AG04449 (cell line): ENCODE results near the gene ATR.

ENCODE experiments used
- CTCF ChIA-PET: fragments of 350-600 bp; formaldehyde crosslinking; extraction: SDS; loops from one replicate; lab custom pipeline; 2021; ENCODE audit warnings: antibody characterized with exemption; lab: Yijun Ruan, JAX
- POLR2A ChIA-PET: fragments of 400-600, 350-600 bp; formaldehyde crosslinking; extraction: SDS; loops from one replicate; lab custom pipeline; 2020; ENCODE audit warnings: antibody characterized with exemption, inconsistent platforms; lab: Yijun Ruan, JAX
- DNase-seq: peaks from one replicate; pipeline ENCODE4 v3.0.0-alpha.2; 2010; ENCODE audit warnings: low read depth, low spot score
- H3K4me3 ChIP-seq: 2 replicates; pipeline ENCODE4 v1.5.1; 2011; ENCODE audit warnings: low read depth, mild to moderate bottlenecking, control low read depth, low read length
- CTCF ChIP-seq: IDR thresholded peaks from one replicate; pipeline ENCODE4 v1.5.1; 2011; ENCODE audit warnings: mild to moderate bottlenecking, moderate library complexity, low read length, control low read depth, inconsistent platforms; ENCODE audit not compliant: insufficient read depth; ENCODE audit errors: missing control alignments

The ATR gene

GRCh38 chr3:142498397-142499180, 79.9 kb downstream of the ATR start:
- H3K4me3 ChIP-seq = no peak overlapping the region
- POLR2A ChIA-PET = no interaction called here
- TF ChIP-seq CTCF = no peak
- CTCF ChIA-PET = no interaction called here
- no peak for DNase-seq

- TF ChIP-seq CTCF = no peak
- CTCF ChIA-PET = no interaction called here
These were observed 80.8 kb downstream of the ATR start for GRCh38 chr3:142497729-142498128.

GRCh38 chr3:142495103-142495502, 83.4 kb downstream of the ATR start:
- no peak for DNase-seq
- TF ChIP-seq CTCF = no peak
- POLR2A ChIA-PET = no interaction called here

More at GRCh38 chr3:142497729-142498128, 80.8 kb downstream of the ATR start:
- no peak overlapping the region for H3K4me3 ChIP-seq
- POLR2A ChIA-PET = no interaction called here
- no peak for DNase-seq

GRCh38 chr3:142492184-142492583, 86.3 kb downstream of the ATR start:
- POLR2A ChIA-PET = no interaction called here
- no peak for DNase-seq
- no peak for TF ChIP-seq CTCF
- CTCF ChIA-PET = no interaction called here
- no peak overlapping the region for H3K4me3 ChIP-seq

More at GRCh38 chr3:142495103-142495502, 83.4 kb downstream of the ATR start:
- H3K4me3 ChIP-seq = no peak overlapping the region
- CTCF ChIA-PET = no interaction called here

GRCh38 chr3:142489572-142490323, 88.8 kb downstream of the ATR start:
- H3K4me3 ChIP-seq = no peak overlapping the region
- TF ChIP-seq CTCF = no peak
- DNase-seq = no peak
- ChIA-PET CTCF (no interaction called here), POLR2A (no interaction called here)

GRCh38 chr3:142484912-142485435, 93.6 kb downstream of the ATR start:
- CTCF ChIA-PET = no interaction called here
- no peak for DNase-seq
- POLR2A ChIA-PET = no interaction called here
- no peak for TF ChIP-seq CTCF
- no peak overlapping the region for H3K4me3 ChIP-seq
